Measurements from ENCODE around the gene SH3D21. TPM values are rescaled to one million over a fixed set of nuclear protein-coding genes. Genes with fewer than 3 reads are reported as not detected.

SH3D21 gene
- total RNA-seq, 1 donor from 2014 or later: 9.8 TPM

Other genes with a start within 250 kb of the SH3D21 start
- gene TEKT2, start 222.3 kb upstream of the SH3D21 start, total RNA-seq: 0.98 TPM
- gene ADPRS, start 217.5 kb upstream of the SH3D21 start, total RNA-seq: 25.0 TPM
- 47.3 TPM for gene COL8A2, start 181.1 kb upstream of the SH3D21 start, total RNA-seq
- 46.8 TPM for gene TRAPPC3, start 156.9 kb upstream of the SH3D21 start, total RNA-seq
- 123 TPM for gene MAP7D1, start 150.2 kb upstream of the SH3D21 start, total RNA-seq
- 101 TPM for gene THRAP3, start 81.9 kb upstream of the SH3D21 start, total RNA-seq
- gene EVA1B, start 17.3 kb downstream of the SH3D21 start, total RNA-seq: 36.4 TPM
- 47.2 TPM for gene STK40, start 79.6 kb downstream of the SH3D21 start, total RNA-seq
- gene LSM10, start 91.5 kb downstream of the SH3D21 start, total RNA-seq: 27.7 TPM
- gene OSCP1, start 144.1 kb downstream of the SH3D21 start, total RNA-seq: 9.8 TPM
- 41.5 TPM for gene MRPS15, start 158.0 kb downstream of the SH3D21 start, total RNA-seq
- gene CSF3R, start 176.5 kb downstream of the SH3D21 start, total RNA-seq: 57.3 TPM

Measured in sciatic nerve (tissue), 1 donor.